HG02970 (cell line): ENCODE data around the gene SPTBN4.
"Not testable (repeated sequence)": the region's sequence is repeated elsewhere in the genome, so short reads cannot be mapped to it uniquely, and the experiment has no call there.

Source experiments
- ATAC-seq: cut with Tn5 transposase; IDR thresholded peaks from one replicate; pipeline ENCODE4 v1.9.1; 2021; ENCODE audit warnings: mild to moderate bottlenecking, moderate library complexity, moderate number of reproducible peaks; ENCODE audit not compliant: unreplicated experiment, low FRiP score

Gene SPTBN4

GRCh38 chr19:40528078-40528477, 61.3 kb downstream of the SPTBN4 start:
- ATAC-seq, result no peak

- ATAC-seq, result no peak
Observed at GRCh38 chr19:40528533-40529092, 61.8 kb downstream of the SPTBN4 start.

- peak; percentile 63 for ATAC-seq
Observed at GRCh38 chr19:40529093-40529954, 62.5 kb downstream of the SPTBN4 start.

GRCh38 chr19:40530091-40530901, 63.5 kb downstream of the SPTBN4 start:
- ATAC-seq, result no peak

- ATAC-seq, result no peak
Observed at GRCh38 chr19:40533508-40533907, 66.7 kb downstream of the SPTBN4 start.

- no peak for ATAC-seq
Observed at GRCh38 chr19:40534148-40534547, 67.3 kb downstream of the SPTBN4 start.

GRCh38 chr19:40539070-40539469, 72.3 kb downstream of the SPTBN4 start:
- ATAC-seq, result no peak

- no peak for ATAC-seq
Observed at GRCh38 chr19:40542202-40542859, 75.5 kb downstream of the SPTBN4 start.

GRCh38 chr19:40543029-40543597, 76.3 kb downstream of the SPTBN4 start:
- ATAC-seq, result no peak

GRCh38 chr19:40546153-40546841, 79.5 kb downstream of the SPTBN4 start:
- not testable (repeated sequence) for ATAC-seq

- not testable (repeated sequence) for ATAC-seq
Observed at GRCh38 chr19:40547190-40547589, 80.4 kb downstream of the SPTBN4 start.

GRCh38 chr19:40547836-40548235, 81.0 kb downstream of the SPTBN4 start:
- ATAC-seq, result no peak

- ATAC-seq, result no peak
Observed at GRCh38 chr19:40549007-40549708, 82.4 kb downstream of the SPTBN4 start.

GRCh38 chr19:40550951-40551350, 84.2 kb downstream of the SPTBN4 start:
- no peak for ATAC-seq

- no peak for ATAC-seq
Observed at GRCh38 chr19:40552848-40553247, 86.0 kb downstream of the SPTBN4 start.

GRCh38 chr19:40553885-40554857, 87.4 kb downstream of the SPTBN4 start:
- no peak for ATAC-seq

GRCh38 chr19:40555978-40556689, 89.3 kb downstream of the SPTBN4 start:
- no peak for ATAC-seq
